ENCODE results near the gene TAS2R60. TPM values are rescaled to one million over a fixed set of nuclear protein-coding genes. Genes with fewer than 3 reads are reported as not detected.

Gene TAS2R60, protein sequence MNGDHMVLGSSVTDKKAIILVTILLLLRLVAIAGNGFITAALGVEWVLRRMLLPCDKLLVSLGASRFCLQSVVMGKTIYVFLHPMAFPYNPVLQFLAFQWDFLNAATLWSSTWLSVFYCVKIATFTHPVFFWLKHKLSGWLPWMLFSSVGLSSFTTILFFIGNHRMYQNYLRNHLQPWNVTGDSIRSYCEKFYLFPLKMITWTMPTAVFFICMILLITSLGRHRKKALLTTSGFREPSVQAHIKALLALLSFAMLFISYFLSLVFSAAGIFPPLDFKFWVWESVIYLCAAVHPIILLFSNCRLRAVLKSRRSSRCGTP
- not detected in 2 replicates for total RNA-seq

DNA sequence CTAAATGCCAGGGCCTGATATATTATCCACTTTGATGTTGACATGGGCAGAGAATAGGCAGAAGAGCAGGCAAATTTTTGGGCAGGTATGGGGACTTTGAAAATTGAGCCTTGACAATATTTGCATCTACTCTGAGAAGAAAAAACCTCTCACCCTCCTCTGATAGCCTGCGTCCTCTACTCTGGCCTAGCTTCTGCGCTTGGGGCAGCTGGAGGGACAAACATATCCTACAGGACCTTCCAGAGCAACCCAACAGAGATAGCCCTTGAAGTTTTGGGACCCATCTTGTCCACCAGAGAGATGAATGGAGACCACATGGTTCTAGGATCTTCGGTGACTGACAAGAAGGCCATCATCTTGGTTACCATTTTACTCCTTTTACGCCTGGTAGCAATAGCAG, at the start of gene TAS2R60:
TSS of gene TAS2R60 (plus strand) at position 301 of the 400 bp plus-strand sequence. CDS start at position 301, 0 bp downstream.

DNA sequence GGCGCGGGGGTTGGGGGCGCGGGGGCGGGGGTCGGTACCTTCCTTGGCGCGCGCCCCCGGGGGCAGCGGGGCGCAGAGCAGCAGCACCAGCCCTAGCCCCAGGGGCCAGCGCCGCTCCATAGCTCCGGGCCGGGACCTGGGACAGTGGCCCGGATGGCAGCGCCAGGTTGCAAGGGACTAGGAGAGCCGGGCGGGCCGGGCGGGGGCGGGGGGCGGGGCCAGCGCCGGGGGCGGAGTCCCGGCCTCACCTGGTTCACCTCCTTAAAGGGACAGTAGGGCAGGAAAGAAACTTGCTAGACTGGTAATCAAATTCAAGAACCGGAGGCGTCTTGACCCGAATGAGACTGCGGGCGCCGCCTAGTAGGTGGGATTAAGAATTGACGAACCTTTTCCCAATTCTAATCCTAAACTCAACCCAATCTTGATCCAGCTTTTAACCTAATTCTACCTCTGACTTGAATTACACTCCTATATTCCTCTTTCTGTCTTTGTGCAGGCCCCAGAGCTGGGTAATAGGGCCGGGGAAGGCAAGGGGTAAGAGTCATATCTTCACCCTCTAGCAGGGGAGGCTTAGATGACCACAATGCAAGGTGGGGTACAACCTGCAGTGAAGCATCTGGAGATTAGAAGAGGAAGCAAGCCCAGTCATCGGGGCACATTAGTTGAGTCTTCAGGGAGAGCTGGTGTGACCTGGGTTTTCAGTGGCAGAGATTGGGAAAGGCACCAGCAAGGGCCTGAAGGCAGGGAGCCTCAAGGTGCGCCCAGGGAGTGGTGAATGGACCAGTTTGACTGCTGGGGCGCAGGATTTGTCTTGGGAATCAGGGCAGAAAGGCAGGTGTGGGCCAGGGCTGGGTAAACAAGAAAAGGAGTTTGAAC, 34.3 kb upstream of the TAS2R60 start, which contains the start of gene EPHA1:
TSS of gene EPHA1 (minus strand) at position 171 of the 876 bp plus-strand sequence. CDS start at position 120, 51 bp downstream.

DNA sequence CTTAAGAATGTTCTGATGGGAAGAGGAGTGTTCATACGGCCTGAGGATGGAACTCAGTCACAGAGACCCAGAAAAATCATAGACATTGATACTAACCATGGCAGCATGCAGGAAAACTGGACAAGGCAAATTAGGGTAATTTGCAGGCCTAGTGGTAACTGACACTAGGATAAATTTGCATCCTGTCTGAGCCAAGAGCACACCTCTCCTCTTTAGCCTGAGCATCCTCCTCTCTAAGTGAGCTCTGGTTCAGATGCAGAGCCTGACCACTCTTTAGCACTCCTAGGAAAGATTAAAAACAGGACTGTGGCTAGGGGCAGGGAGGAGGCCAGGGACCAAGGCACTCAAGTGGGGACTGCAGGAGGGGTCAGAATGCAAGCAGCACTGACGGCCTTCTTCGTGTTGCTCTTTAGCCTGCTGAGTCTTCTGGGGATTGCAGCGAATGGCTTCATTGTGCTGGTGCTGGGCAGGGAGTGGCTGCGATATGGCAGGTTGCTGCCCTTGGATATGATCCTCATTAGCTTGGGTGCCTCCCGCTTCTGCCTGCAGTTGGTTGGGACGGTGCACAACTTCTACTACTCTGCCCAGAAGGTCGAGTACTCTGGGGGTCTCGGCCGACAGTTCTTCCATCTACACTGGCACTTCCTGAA, 34.4 kb downstream of the TAS2R60 start, which contains the start of gene TAS2R41:
TSS of gene TAS2R41 (plus strand) at position 373 of the 650 bp plus-strand sequence. CDS start at position 373, 0 bp downstream.

Other genes with a start within 250 kb of the TAS2R60 start
- gene TAS2R40, start 221.4 kb upstream of the TAS2R60 start, total RNA-seq, result not detected in 2 replicates
- gene GSTK1, start 180.0 kb upstream of the TAS2R60 start, total RNA-seq, result 82.6 and 83.4 TPM in 2 replicates
- gene TMEM139, start 158.5 kb upstream of the TAS2R60 start, total RNA-seq, result not detected in 2 replicates
- 4.0 and 5.4 TPM in 2 replicates for gene CASP2, start 155.1 kb upstream of the TAS2R60 start, total RNA-seq
- gene CLCN1, start 127.3 kb upstream of the TAS2R60 start, total RNA-seq, result 0.09 and 0.14 TPM in 2 replicates
- 1.00 and 1.9 TPM in 2 replicates for gene FAM131B, start 80.7 kb upstream of the TAS2R60 start, total RNA-seq
- 9.4 and 14.0 TPM in 2 replicates for gene ZYX, start 62.1 kb upstream of the TAS2R60 start, total RNA-seq
- 0.09 and 0.14 TPM in 2 replicates for gene EPHA1, start 34.6 kb upstream of the TAS2R60 start, total RNA-seq
- gene TAS2R41, start 34.4 kb downstream of the TAS2R60 start, total RNA-seq, result not detected in 2 replicates
- 0.14 and 0.18 TPM in 2 replicates for gene CTAGE15, start 128.3 kb downstream of the TAS2R60 start, total RNA-seq
- gene TCAF2, start 177.5 kb downstream of the TAS2R60 start, total RNA-seq, result 2.4 and 2.6 TPM in 2 replicates

All from smooth muscle cell of bladder (primary cell).